Ishikawa (cell line): ENCODE data around the gene ROBO2.

Experiments used
- CEBPB ChIP-seq: IDR thresholded peaks from 2 replicates; pipeline ENCODE4 v1.6.1; 2012
- CREB1 ChIP-seq: IDR thresholded peaks from 2 replicates; pipeline ENCODE4 v1.6.1; 2012; ENCODE audit warnings: low read depth
- EGR1 ChIP-seq: IDR thresholded peaks from 2 replicates; pipeline ENCODE4 v1.6.1; 2012
- EP300 ChIP-seq: IDR thresholded peaks from 2 replicates; pipeline ENCODE4 v1.6.1; 2012; ENCODE audit warnings: borderline replicate concordance
- FOXM1 ChIP-seq: IDR thresholded peaks from 2 replicates; pipeline ENCODE4 v1.6.1; 2012; ENCODE audit warnings: low read depth, borderline replicate concordance
- MAX ChIP-seq: IDR thresholded peaks from 2 replicates; pipeline ENCODE4 v1.6.1; 2012
- NFIC ChIP-seq: IDR thresholded peaks from 2 replicates; pipeline ENCODE4 v1.6.1; 2012
- RAD21 ChIP-seq: IDR thresholded peaks from 2 replicates; pipeline ENCODE4 v1.6.1; 2012; ENCODE audit warnings: low read depth
- REST ChIP-seq: IDR thresholded peaks from 2 replicates; pipeline ENCODE4 v1.6.1; 2012; ENCODE audit warnings: low read depth, mild to moderate bottlenecking
- TAF1 ChIP-seq: IDR thresholded peaks from 2 replicates; pipeline ENCODE4 v1.6.1; 2012; ENCODE audit warnings: low read depth, mild to moderate bottlenecking
- TCF12 ChIP-seq: IDR thresholded peaks from 2 replicates; pipeline ENCODE4 v1.6.1; 2012; ENCODE audit warnings: low read depth
- TEAD4 ChIP-seq: IDR thresholded peaks from 2 replicates; pipeline ENCODE4 v1.6.1; 2012
- USF1 ChIP-seq: IDR thresholded peaks from 2 replicates; pipeline ENCODE4 v1.6.1; 2012
- YY1 ChIP-seq: IDR thresholded peaks from 2 replicates; pipeline ENCODE4 v1.6.1; 2012; ENCODE audit warnings: low read depth
- ZBTB7A ChIP-seq: IDR thresholded peaks from 2 replicates; pipeline ENCODE4 v1.6.1; 2012; ENCODE audit warnings: low read depth

The ROBO2 gene

GRCh38 chr3:77595371-77595870 is 555.5 kb downstream of the ROBO2 start:
- TF ChIP-seq CEBPB (no peak), USF1 (no peak), TCF12 (no peak)

GRCh38 chr3:77599948-77600347 is 560.0 kb downstream of the ROBO2 start:
- TF ChIP-seq USF1 (no peak), YY1 (no peak), CEBPB (no peak), TCF12 (no peak), CREB1 (no peak), TAF1 (no peak), EP300 (no peak)

- TF ChIP-seq REST, result no peak
- no peak for TF ChIP-seq ZBTB7A
- no peak for TF ChIP-seq FOXM1
- TF ChIP-seq NFIC, result no peak
Measured at GRCh38 chr3:77601823-77602415, 562.0 kb downstream of the ROBO2 start.

GRCh38 chr3:77602722-77603121 is 562.8 kb downstream of the ROBO2 start:
- TF ChIP-seq YY1, result no peak
- no peak for TF ChIP-seq CEBPB
- TF ChIP-seq MAX, result no peak
- no peak for TF ChIP-seq TAF1
- no peak for TF ChIP-seq ZBTB7A
- no peak for TF ChIP-seq USF1
- no peak for TF ChIP-seq EGR1
- no peak for TF ChIP-seq NFIC

- TF ChIP-seq RAD21 (no peak), TEAD4 (no peak), MAX (no peak), TAF1 (no peak)
Measured at GRCh38 chr3:77605308-77605707, 565.4 kb downstream of the ROBO2 start.

GRCh38 chr3:77605865-77606264 is 566.0 kb downstream of the ROBO2 start:
- no peak for TF ChIP-seq USF1
- no peak for TF ChIP-seq TCF12
- TF ChIP-seq RAD21, result no peak

GRCh38 chr3:77606372-77606771 is 566.5 kb downstream of the ROBO2 start:
- TF ChIP-seq TAF1, result no peak
- no peak for TF ChIP-seq YY1
- TF ChIP-seq RAD21, result no peak
- no peak for TF ChIP-seq CREB1
- TF ChIP-seq REST, result no peak
- no peak for TF ChIP-seq TCF12
- no peak for TF ChIP-seq USF1
- no peak for TF ChIP-seq CEBPB
- no peak for TF ChIP-seq ZBTB7A
- TF ChIP-seq EP300, result no peak
- TF ChIP-seq NFIC, result no peak
- TF ChIP-seq FOXM1, result no peak
- TF ChIP-seq EGR1, result no peak
- TF ChIP-seq MAX, result no peak
- TF ChIP-seq TEAD4, result no peak
